HG03045 (cell line): ENCODE measurements around the gene TNFRSF11A.

Source experiments
- ATAC-seq: cut with Tn5 transposase; IDR thresholded peaks from one replicate; pipeline ENCODE4 v1.9.1; 2021; ENCODE audit warnings: mild to moderate bottlenecking, moderate library complexity; ENCODE audit not compliant: unreplicated experiment

Gene TNFRSF11A

DNA sequence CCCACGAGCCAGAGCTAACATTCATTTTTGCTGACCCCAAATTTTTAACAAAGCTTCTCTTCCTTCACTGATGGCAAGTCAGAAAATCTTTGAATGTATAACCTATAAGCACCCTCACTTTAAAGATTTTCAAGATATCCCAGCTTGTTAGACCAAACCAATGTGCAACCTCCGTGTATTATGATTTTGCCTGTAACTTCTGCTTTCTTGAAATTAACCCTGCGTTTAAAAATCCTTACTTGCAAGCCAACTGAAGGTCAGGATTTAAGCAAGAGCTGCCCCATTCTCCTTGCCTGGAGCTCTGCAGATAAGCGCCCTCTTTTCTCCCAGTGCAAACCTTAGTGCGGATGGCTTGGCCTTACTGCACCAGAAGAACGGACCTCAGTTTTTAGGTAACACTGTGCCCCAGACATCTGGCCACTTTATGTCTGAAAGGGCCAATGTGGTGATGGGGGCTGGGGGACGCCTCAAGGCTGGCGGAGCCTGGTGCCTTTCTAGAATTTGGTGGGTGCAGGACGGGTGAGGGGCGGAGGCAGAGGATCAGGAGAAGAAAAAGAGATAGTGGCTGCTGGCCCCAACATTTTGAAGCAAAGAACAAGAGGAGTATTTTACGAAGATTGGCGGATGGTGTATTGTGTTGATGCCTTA lies 805 bp upstream of the TNFRSF11A start:
- no peak for ATAC-seq

- peak; percentile 27 for ATAC-seq
Measured at GRCh38 chr18:62325806-62326645, 916 bp downstream of the TNFRSF11A start.

GRCh38 chr18:62326646-62327348 lies 1.7 kb downstream of the TNFRSF11A start:
- ATAC-seq = no peak

GRCh38 chr18:62327977-62328376 lies 2.9 kb downstream of the TNFRSF11A start:
- no peak for ATAC-seq

DNA sequence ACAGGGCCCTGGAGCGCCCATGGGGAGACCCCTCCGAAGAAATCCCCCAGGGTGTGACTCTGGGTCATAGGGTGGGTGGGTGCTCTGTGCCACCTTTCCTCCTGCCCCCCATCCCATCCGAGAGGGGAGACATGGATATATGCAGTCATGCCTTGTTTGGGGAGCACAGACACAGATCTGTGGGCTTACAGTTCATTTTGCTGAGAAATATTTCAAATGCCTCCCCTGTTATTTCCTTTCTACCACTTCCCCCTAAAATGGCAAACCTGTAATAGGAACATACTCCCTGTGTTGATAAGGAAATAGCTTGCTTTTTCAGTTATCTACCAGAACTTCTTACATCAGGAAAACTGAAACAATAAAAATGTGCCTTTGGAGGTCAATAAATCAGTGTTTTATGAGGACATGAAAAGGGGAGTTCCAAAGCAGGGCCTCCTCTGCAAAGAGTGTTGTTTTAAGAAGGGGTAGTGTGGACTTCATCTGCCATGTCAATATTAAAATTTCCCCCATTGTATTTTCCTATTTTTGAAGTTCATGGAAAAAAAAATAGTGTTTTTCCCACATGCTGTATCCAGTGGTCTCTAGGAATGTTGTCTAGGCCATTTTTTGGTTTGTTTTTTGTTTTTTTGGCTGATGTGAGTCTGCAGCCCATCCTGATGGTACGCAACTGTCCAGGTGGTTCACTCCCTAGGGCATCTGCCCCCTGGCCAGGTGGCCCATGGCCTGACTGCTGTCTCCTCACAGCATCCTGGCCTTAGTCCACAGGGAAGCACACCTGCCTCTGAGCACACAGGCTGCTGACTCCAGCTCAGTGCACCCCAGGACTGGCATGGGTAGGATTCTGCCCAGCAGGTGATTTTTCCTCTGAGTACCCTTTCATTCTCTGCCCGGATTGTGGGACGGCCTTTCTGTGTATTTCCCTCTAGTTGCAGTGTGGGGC lies 3.7 kb downstream of the TNFRSF11A start:
- ATAC-seq = no peak

GRCh38 chr18:62329691-62330454 lies 4.8 kb downstream of the TNFRSF11A start:
- no peak for ATAC-seq

DNA sequence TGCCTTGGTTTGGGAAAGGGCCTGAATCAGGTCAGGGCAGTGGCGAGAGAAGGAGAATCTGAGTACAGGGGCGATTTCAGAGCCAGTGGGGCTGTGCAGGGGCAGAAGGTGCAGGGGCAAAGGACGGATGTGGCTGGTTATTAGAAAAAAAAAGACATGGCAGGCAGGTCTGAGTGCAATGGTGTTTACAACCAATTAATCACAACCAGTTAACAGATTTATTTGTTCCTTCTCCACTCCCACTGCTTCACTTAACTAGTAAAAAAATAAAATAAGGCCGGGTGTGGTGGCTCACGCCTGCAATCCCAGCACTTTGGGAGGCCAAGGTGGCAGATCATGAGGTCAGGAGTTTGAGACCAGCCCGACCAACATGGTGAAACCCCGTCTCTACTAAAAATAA lies 5.5 kb downstream of the TNFRSF11A start:
- no peak for ATAC-seq

DNA sequence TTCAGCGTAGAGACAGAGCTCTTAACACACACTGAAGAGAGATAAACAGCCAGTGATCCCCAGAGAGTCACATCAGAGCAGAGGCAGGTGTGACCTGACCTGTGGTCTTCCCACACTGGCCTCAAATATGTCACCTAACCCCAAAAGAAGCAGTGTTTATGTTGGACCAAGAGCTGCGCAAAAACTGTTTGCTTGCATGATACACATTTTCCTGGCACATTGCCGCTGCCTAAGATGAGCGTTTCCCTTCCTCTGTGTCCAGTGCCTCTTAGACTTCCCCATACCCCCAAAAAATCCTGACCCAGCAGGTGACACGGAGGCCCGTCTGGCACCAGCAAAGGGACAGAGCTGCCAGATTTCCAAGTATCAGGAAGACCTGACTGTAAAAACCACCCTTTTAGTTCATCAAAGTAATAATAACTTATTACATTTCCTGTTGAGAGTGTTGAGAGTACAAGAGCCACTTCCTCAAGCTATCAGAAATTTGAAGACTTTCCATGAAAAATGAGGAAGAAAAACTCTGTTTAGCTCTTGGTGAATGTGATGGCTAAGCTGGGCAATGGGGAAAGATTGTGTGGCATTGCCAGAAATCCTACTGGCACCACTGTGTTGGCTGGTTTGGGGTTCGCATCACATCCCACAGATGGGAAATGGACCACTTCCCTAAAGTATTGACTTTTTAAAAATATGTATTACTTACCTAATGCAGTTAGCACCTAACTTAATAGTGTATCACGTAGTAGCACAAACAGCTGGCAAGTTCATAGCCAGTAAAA lies 6.7 kb downstream of the TNFRSF11A start:
- no peak for ATAC-seq

DNA sequence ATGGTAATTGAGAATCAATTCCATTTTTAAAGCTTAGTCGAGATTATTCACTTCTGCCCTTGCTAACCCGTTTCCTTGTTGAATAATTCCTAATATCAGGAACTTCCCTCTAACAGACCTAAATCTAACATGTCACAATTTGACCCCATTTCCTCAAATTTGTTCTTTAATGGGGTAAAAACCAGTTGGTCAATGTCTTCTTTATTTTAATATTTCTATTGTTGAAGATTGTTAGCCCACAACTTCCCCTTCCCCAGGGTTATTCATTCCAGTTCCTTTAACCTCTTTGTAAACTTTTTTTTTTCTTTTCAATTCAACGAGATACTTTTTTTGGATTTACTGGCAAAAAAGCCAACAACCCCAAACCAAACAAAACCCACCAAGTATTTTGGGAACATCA lies 7.3 kb downstream of the TNFRSF11A start:
- ATAC-seq = no peak

GRCh38 chr18:62332964-62333695 lies 8.0 kb downstream of the TNFRSF11A start:
- ATAC-seq = no peak

GRCh38 chr18:62334120-62334519 lies 9.0 kb downstream of the TNFRSF11A start:
- ATAC-seq = no peak

DNA sequence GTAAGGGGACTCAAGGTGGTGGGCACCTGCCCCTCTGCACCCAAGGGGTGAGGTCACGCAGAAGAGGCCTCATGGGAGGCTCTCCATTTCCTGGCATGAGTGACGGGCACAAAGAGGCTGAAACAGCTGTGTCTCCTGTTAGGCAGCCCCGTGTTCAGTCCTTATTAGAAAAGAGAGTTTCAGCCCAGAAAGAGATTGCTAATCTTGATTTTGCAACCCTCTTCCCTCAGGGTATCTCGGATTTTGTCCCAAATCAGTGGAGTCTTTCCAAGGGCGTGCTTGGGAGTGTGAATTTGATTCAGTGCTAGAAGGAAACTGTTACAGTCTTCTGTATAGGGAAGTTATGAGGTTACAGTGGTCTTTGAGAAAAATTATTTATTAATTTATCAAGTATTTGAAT lies 10.4 kb downstream of the TNFRSF11A start:
- ATAC-seq = no peak

DNA sequence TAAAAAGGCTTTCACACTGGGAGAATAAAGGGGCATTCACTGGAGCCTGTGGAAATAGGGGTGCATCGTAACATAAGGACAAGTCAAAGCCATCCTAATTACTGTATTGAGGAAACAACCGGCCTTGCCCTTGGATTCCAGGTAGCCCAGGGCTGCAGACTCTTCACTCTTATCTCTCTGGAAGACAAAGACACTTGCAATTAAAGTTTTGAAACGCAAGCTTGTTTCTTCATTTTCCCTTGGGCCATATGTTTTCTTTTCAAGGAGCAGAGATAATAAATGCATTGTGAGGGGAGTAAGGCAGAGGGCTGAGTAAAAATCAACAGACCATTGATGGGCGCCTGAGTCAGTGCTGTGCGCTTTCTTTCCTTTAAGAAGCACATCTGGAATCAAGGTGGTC lies 11.5 kb downstream of the TNFRSF11A start:
- ATAC-seq = no peak

DNA sequence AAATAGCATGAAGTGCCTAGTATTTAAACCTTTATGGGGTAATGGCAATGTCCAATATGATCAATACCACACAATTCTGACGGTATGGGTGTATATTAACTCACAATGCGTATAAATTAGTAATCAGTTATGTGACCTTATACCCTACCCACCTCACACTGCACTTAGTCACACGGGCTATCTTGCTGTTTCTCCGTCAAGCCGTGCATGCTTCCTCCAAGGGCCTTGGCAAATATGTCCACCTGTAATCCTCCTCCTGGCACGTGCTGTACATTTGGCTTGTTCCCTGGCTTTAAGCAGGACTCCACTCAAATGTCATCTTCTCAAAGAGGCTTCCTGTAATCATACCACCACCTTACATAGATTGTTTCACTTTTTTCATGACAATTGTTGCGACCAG lies 12.2 kb downstream of the TNFRSF11A start:
- no peak for ATAC-seq

DNA sequence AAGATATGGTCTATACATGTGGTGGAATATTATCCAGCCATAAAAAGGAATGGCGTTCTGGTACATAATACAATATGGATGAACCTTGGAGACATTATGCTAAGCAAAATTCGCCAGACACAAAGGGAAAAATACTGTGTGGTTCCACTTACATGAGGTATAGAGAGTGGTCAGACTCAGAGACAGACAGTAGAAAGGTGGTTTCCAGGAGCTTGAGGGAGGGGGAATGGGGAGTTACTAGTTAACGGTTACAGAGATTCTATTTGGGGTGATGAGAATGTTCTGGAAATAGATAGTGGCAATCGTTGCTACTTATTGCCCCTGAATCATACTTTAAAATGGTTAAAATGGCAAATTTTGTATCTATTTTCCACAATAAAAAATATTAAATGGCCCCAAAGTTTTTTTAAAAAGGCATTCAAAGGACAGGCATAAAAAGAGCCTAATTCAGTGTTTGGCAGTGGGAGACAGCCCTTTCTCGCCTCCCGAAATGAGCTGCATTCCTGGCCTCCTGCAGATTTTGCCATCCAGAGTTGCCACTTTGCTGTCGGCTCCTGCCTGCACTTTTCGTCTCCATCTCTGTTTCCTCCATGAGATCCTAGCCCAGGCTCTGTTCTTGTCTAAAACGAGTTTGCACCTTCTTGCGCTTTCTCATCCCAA lies 13.5 kb downstream of the TNFRSF11A start:
- no peak for ATAC-seq

DNA sequence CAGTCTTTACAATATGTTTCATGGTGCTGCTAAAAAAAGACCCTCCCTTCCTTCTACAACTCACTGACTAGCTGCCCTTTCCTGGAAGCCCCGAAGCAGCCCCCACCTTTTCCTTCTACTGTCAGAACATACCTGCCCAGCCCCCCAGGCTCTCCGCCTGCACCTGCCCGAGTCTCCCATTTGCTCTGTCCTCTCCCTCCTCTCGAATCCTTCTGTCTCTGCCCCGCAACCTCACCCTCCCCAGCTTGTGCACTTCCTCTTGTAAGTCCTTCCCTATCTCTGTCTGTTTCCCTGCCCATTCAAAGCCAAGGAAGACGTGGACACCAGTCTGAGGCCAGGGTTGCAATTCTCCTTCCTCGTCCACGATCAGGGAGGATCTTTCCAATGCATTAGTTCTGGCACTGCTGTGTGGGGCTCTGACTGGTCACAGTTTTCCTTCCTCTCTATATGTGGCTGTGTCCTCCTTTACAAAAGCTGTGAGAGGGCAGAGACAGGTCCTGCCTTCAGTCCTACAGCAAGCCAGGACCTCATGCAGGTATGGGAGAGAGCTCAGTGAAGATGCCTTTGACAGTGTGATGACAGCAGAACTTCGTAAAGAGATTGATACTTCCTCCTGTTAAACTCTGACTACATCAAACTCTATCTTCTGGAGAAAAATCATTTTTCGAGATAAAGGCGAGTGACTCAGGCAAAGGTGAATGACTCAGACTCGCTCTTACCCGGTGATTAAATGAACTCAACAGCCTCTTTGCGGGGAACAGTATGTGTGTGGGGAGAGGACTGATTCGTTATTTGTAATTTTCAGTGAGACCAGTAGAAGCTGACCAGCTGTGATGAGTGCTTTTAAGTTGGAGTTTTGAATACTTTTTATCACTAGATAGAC lies 14.2 kb downstream of the TNFRSF11A start:
- no peak for ATAC-seq

DNA sequence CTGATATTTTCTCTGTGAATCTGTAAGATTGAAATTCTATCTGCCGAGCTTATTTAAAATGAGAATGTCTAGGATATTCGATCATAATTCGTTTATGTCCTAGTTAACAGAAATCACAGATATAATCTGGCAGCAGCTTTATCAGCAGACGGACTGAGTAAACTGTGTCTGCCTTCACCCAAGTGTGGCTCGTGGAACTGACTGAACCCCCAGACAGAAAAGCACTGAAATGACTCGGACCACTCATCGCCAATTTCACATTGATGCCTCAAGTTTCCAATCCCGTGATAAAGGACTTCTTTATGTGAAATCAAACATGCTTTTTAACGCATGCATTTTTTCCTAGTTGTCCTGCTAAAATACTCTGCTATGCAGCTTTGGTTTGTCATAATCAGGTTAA lies 15.9 kb downstream of the TNFRSF11A start:
- ATAC-seq = no peak
